A549 (cell line): ENCODE data around the gene MGST2. TPM values are rescaled to one million over a fixed set of nuclear protein-coding genes. Genes with fewer than 3 reads are reported as not detected.

Experiments
- ATAC-seq, 2 experiments: fragments of 200-7000 bp in 1 of 2; fragments of >200 bp in 1 of 2; cut with Nextera tagmentation in 1 of 2; cut with Tn5 transposase in 1 of 2; 3 replicates each; pipeline versions ENCODE4 v1.8.0 to v1.9.1; 2018 to 2020; ENCODE audit warnings: mild to moderate bottlenecking in 1 of 2, moderate library complexity in 1 of 2
- CTCF ChIA-PET: fragments of 300-600 bp; sonication (Branson Sonifier 250); formaldehyde crosslinking; extraction: SDS; loops from one replicate; lab custom pipeline; 2021; ENCODE audit warnings: antibody characterized with exemption, inconsistent platforms; lab: Yijun Ruan, JAX
- POLR2A ChIA-PET: fragments of 350-600 bp; formaldehyde crosslinking; extraction: SDS; loops from one replicate; lab custom pipeline; 2021; ENCODE audit warnings: antibody characterized with exemption, inconsistent platforms; lab: Yijun Ruan, JAX
- DNase-seq, 2 experiments: peaks; one replicate each; pipeline versions ENCODE4 v3.0.0 to v3.0.0-alpha.2; 2011 to 2016; ENCODE audit warnings: low read depth in 1 of 2, low spot score in 1 of 2
- FAIRE-seq: peaks from 2 replicates; lab custom pipeline; 2011; peaks lifted over from hg19 to GRCh38; lab: Jason Lieb, UNC
- H3K27ac ChIP-seq, 2 experiments: fragments of >200 bp; sonication (Bioruptor Twin); formaldehyde crosslinking; 3 replicates each; pipeline ENCODE4 v1.5.1; 2016 to 2017
- H3K4me1 ChIP-seq: fragments of >200 bp; sonication (Bioruptor Twin); formaldehyde crosslinking; 3 replicates; pipeline ENCODE4 v1.6.1; 2016
- H3K4me2 ChIP-seq: fragments of >200 bp; sonication (Bioruptor Twin); formaldehyde crosslinking; 3 replicates; pipeline ENCODE4 v1.6.1; 2016
- H3K4me3 ChIP-seq: fragments of >200 bp; sonication (Bioruptor Twin); formaldehyde crosslinking; 3 replicates; pipeline ENCODE4 v1.5.1; 2016
- H3K9me3 ChIP-seq: fragments of >200 bp; sonication (Bioruptor Twin); formaldehyde crosslinking; 3 replicates; pipeline ENCODE4 v1.6.1; 2016
- CHD4 ChIP-seq: fragments of 200-600 bp; sonication (generic); IDR thresholded peaks from 2 replicates; pipeline ENCODE4 v1.6.1; 2016; ENCODE audit warnings: antibody characterized with exemption, mild to moderate bottlenecking, borderline replicate concordance
- E2F6 ChIP-seq: IDR thresholded peaks from 2 replicates; pipeline ENCODE4 v1.6.1; 2012; ENCODE audit warnings: low read depth, borderline replicate concordance
- EHMT2 ChIP-seq: fragments of 200-600 bp; sonication (generic); IDR thresholded peaks from 2 replicates; pipeline ENCODE4 v1.6.1; 2016; ENCODE audit warnings: antibody characterized with exemption, low read depth, mild to moderate bottlenecking, moderate library complexity
- ELK1 ChIP-seq: fragments of 150-350 bp; IDR thresholded peaks from 2 replicates; pipeline ENCODE4 v1.6.1; 2014; ENCODE audit warnings: low read depth, mild to moderate bottlenecking, low read length
- ESRRA ChIP-seq: fragments of 150-350 bp; IDR thresholded peaks from 2 replicates; pipeline ENCODE4 v1.6.1; 2014; ENCODE audit warnings: mild to moderate bottlenecking, low read length, borderline replicate concordance
- HES2 ChIP-seq: fragments of >200 bp; sonication (Bioruptor Twin); formaldehyde crosslinking; IDR thresholded peaks from 2 replicates; pipeline ENCODE4 v1.6.1; 2016
- HEYL ChIP-seq: fragments of 250-450 bp; sonication (Bioruptor Pico); IDR thresholded peaks from 2 replicates; pipeline ENCODE4 v1.8.0; 2021; ENCODE audit warnings: mild to moderate bottlenecking, moderate library complexity
- HMGXB4 ChIP-seq: fragments of 250-450 bp; sonication (Bioruptor Pico); IDR thresholded peaks from 2 replicates; pipeline ENCODE4 v1.5.0; 2021; ENCODE audit warnings: mild to moderate bottlenecking, moderate library complexity, borderline replicate concordance
- HOXA7 ChIP-seq: fragments of 250-450 bp; sonication (Bioruptor Pico); IDR thresholded peaks from 2 replicates; pipeline ENCODE4 v1.5.0; 2020; ENCODE audit warnings: mild to moderate bottlenecking, moderate library complexity
- HOXB13 ChIP-seq: fragments of 250-450 bp; sonication (Bioruptor Pico); IDR thresholded peaks from 2 replicates; pipeline ENCODE4 v1.5.0; 2020; ENCODE audit warnings: low read depth, mild to moderate bottlenecking, moderate library complexity
- HOXB5 ChIP-seq: fragments of 250-450 bp; sonication (Bioruptor Pico); IDR thresholded peaks from 2 replicates; pipeline ENCODE4 v1.5.0; 2020; ENCODE audit warnings: mild to moderate bottlenecking, moderate library complexity
- KDM1A ChIP-seq: fragments of 200-600 bp; sonication (generic); IDR thresholded peaks from 2 replicates; pipeline ENCODE4 v1.6.1; 2016; ENCODE audit warnings: low read depth, mild to moderate bottlenecking
- MAFK ChIP-seq: fragments of 450-650 bp; IDR thresholded peaks from 2 replicates; pipeline ENCODE4 v1.6.1; 2014; ENCODE audit not compliant: partially characterized antibody
- MAX ChIP-seq: IDR thresholded peaks from 2 replicates; pipeline ENCODE4 v1.6.1; 2012
- MAZ ChIP-seq: fragments of 150-350 bp; IDR thresholded peaks from 2 replicates; pipeline ENCODE4 v1.6.1; 2014; ENCODE audit warnings: antibody characterized with exemption, low read depth, low read length, borderline replicate concordance
- NR3C1 ChIP-seq: fragments of >200 bp; sonication (Bioruptor Twin); formaldehyde crosslinking; IDR thresholded peaks from 3 replicates; pipeline ENCODE4 v1.6.1; 2017
- PBX3 ChIP-seq: IDR thresholded peaks from 2 replicates; pipeline ENCODE4 v1.6.1; 2012
- PHF8 ChIP-seq: fragments of 200-600 bp; sonication (generic); IDR thresholded peaks from 2 replicates; pipeline ENCODE4 v1.6.1; 2016; ENCODE audit warnings: low read depth, mild to moderate bottlenecking, antibody characterized with exemption, moderate library complexity, borderline replicate concordance
- RARB ChIP-seq: fragments of 250-450 bp; sonication (Bioruptor Pico); IDR thresholded peaks from 2 replicates; pipeline ENCODE4 v1.8.0; 2021; ENCODE audit warnings: mild to moderate bottlenecking, moderate library complexity
- RNF2 ChIP-seq: fragments of 200-600 bp; sonication (generic); IDR thresholded peaks from 2 replicates; pipeline ENCODE4 v1.6.1; 2016; ENCODE audit warnings: low read depth, mild to moderate bottlenecking, antibody characterized with exemption, moderate library complexity, borderline replicate concordance
- SMC3 ChIP-seq: fragments of >200 bp; sonication (Bioruptor Twin); formaldehyde crosslinking; IDR thresholded peaks from 3 replicates; pipeline ENCODE4 v1.6.1; 2018; ENCODE audit warnings: inconsistent platforms
- TFCP2L1 ChIP-seq: fragments of 250-450 bp; sonication (Bioruptor Pico); IDR thresholded peaks from 2 replicates; pipeline ENCODE4 v1.5.0; 2021; ENCODE audit warnings: mild to moderate bottlenecking
- ZC3H11A ChIP-seq: fragments of 450-650 bp; IDR thresholded peaks from 2 replicates; pipeline ENCODE4 v1.6.1; 2014; ENCODE audit warnings: antibody characterized with exemption, mild to moderate bottlenecking
- ZFP36 ChIP-seq: fragments of 450-650 bp; IDR thresholded peaks from 2 replicates; pipeline ENCODE4 v1.6.1; 2014; ENCODE audit warnings: borderline replicate concordance; ENCODE audit not compliant: partially characterized antibody
- ZNF302 ChIP-seq: fragments of 250-450 bp; sonication (Bioruptor Pico); IDR thresholded peaks from 2 replicates; pipeline ENCODE4 v1.9.0; 2021; ENCODE audit warnings: inconsistent platforms, mild to moderate bottlenecking, moderate library complexity
- WGBS: methylation state at CpG from one replicate; pipeline ENCODE4 v1.1.6; 2017; ENCODE audit errors: missing lambda C conversion rate; 5-methylcytosine and 5-hydroxymethylcytosine counted together
- polyA plus RNA-seq, 4 experiments: library from polyadenylated mRNA; depleted of rRNA in 3 of 4; stranded (reverse); fragments of >200 nt; fragmentation: RNase III in 1 of 4; extraction: RNeasy Plus Mini Kit Qiagen cat#74134 plus additional on column Dnase treatment in 1 of 4; gene quantifications; 2 replicates in 3 of 4; 3 replicates in 1 of 4; pipeline ENCODE4 v1.2.3, GENCODE V29; 2011 to 2017

Gene MGST2
- polyA plus RNA-seq, 2 of the 4 experiments (the other 2 are of a cell fraction), result 44.0 to 62.1 TPM

GRCh38 chr4:139676365-139676764, 10.7 kb downstream of the MGST2 start (continued):
- TF ChIP-seq PHF8 (no peak), CHD4 (no peak), EHMT2 (no peak)

- no peak overlapping the region for H3K4me2 ChIP-seq
- H3K9me3 ChIP-seq, result no peaks in the 10 kb centered on the region
- POLR2A ChIA-PET, result no interaction called here
- CTCF ChIA-PET, result interaction anchor here (1.5 kb wide), 1 partner anchor 20 kb away, joined by 3 read pairs; no protein-coding TSS in a partner anchor
- WGBS, result 74% methylated on average over 3 of the region's 4 CpGs
- no peak overlapping the region for H3K27ac ChIP-seq
- ATAC-seq (no peak), FAIRE-seq (no peak), DNase-seq (no peak)
- H3K4me1 ChIP-seq, result no peaks in the 10 kb centered on the region
- H3K4me3 ChIP-seq, result no peak overlapping the region
- TF ChIP-seq MAZ (no peak), NR3C1 (no peak), MAFK (no peak), RNF2 (no peak), CHD4 (no peak), PHF8 (no peak), MAX (no peak), E2F6 (no peak), ZNF302 (CRISPR knock-in tag) (no peak), HOXB5 (no peak), ELK1 (no peak), RARB (CRISPR knock-in tag) (no peak), HEYL (CRISPR knock-in tag) (no peak), HOXB13 (no peak), SMC3 (no peak), HMGXB4 (CRISPR knock-in tag) (no peak), TFCP2L1 (CRISPR knock-in tag) (no peak)
These were observed 11.4 kb downstream of the MGST2 start for GRCh38 chr4:139676913-139677585.

- Histone ChIP-seq H3K27ac (no peak overlapping the region), H3K4me3 (no peak overlapping the region), H3K4me1 (peaks cover 7% of the 10 kb centered on the region; the same call in 2 of the 3 replicates), H3K4me2 (no peak overlapping the region), H3K9me3 (no peaks in the 10 kb centered on the region)
- FAIRE-seq (no peak), DNase-seq (no peak), ATAC-seq (no peak)
- ChIA-PET CTCF (no interaction called here), POLR2A (no interaction called here)
- 86% methylated on average over 2 of the region's 2 CpGs for WGBS
- no peak for TF ChIP-seq KDM1A
- no peak for TF ChIP-seq ESRRA
- no peak for TF ChIP-seq ZFP36
- no peak for TF ChIP-seq HOXA7 (CRISPR knock-in tag)
- TF ChIP-seq HES2, result no peak
- TF ChIP-seq ZC3H11A, result no peak
- TF ChIP-seq E2F6, result no peak
- TF ChIP-seq PBX3, result no peak
- TF ChIP-seq RNF2, result no peak
These were observed 16.7 kb downstream of the MGST2 start for GRCh38 chr4:139682309-139682708.
